GM12878 (cell line): Measurements from ENCODE around the gene TSPAN5. TPM values are rescaled to one million over a fixed set of nuclear protein-coding genes. Genes with fewer than 3 reads are reported as not detected.

Experiments
- ATAC-seq: fragments of 200-7000 bp; cut with Tn5 transposase; 3 replicates; pipeline ENCODE4 v1.9.1; 2020; ENCODE audit warnings: mild to moderate bottlenecking, moderate library complexity
- BruUV-seq: library from RNA; stranded (reverse); fragments of 400-500 nt; replicated peaks from 2 replicates; lab custom pipeline; 2021; lab: Mats Ljungman, UMichigan
- CTCF ChIA-PET: fragments of 300-600 bp; sonication (Branson Sonifier 250); formaldehyde crosslinking; extraction: SDS; loops from one replicate; lab custom pipeline; 2021; ENCODE audit warnings: inconsistent platforms; lab: Yijun Ruan, JAX
- POLR2A ChIA-PET: fragments of 350-600 bp; formaldehyde crosslinking; extraction: SDS; loops from one replicate; lab custom pipeline; 2021; ENCODE audit warnings: inconsistent platforms; lab: Charles Lee
- RAD21 ChIA-PET: fragments of 300-600 bp; sonication (Branson Sonifier 250); formaldehyde crosslinking; loops from one replicate; lab custom pipeline; 2023; ENCODE audit warnings: antibody characterized with exemption; ENCODE audit not compliant: unreplicated experiment; lab: Charles Lee
- SMC1A ChIA-PET: fragments of 300-600 bp; sonication (Branson Sonifier 250); formaldehyde crosslinking; loops from one replicate; lab custom pipeline; 2023; ENCODE audit not compliant: unreplicated experiment, uncharacterized antibody; lab: Charles Lee
- DNase-seq: peaks from one replicate; pipeline ENCODE4 v3.0.0-alpha.2; 2011; ENCODE audit warnings: low read depth, low spot score
- FAIRE-seq: peaks from 3 replicates; lab custom pipeline; 2011; peaks lifted over from hg19 to GRCh38; lab: Jason Lieb, UNC
- H2AFZ ChIP-seq: 2 replicates; pipeline ENCODE4 v1.6.0; 2011; ENCODE audit warnings: low read depth, low read length, control low read depth; ENCODE audit not compliant: control insufficient read depth
- H3K27ac ChIP-seq: 2 replicates; pipeline ENCODE4 v1.5.1; 2011; ENCODE audit warnings: control low read depth; ENCODE audit not compliant: control insufficient read depth, insufficient read depth
- H3K27me3 ChIP-seq, 2 experiments: replicated peaks in 1 of 2; 2 replicates each; pipeline versions ENCODE4 v1.6.0 to v1.6.1; 2011; ENCODE audit warnings: low read length in 1 of 2; ENCODE audit not compliant: control insufficient read depth in 2 of 2, insufficient read depth in 2 of 2
- H3K36me3 ChIP-seq, 2 experiments: 2 replicates each; pipeline ENCODE4 v1.5.1; 2011; ENCODE audit warnings: low read length in 1 of 2; ENCODE audit not compliant: control insufficient read depth in 2 of 2, insufficient read depth in 2 of 2
- H3K4me1 ChIP-seq: 2 replicates; pipeline ENCODE4 v1.6.1; 2011; ENCODE audit warnings: mild to moderate bottlenecking, low read length, moderate library complexity, mixed read lengths; ENCODE audit not compliant: control insufficient read depth, insufficient read depth
- H3K4me2 ChIP-seq: 2 replicates; pipeline ENCODE4 v1.6.0; 2011; ENCODE audit warnings: control low read depth; ENCODE audit not compliant: control insufficient read depth, insufficient read depth
- H3K4me3 ChIP-seq: fragments of 200-600 bp; sonication (generic); 2 replicates; pipeline ENCODE4 v1.5.1; 2016
- H3K79me2 ChIP-seq: 2 replicates; pipeline ENCODE4 v1.6.0; 2011; ENCODE audit warnings: low read length; ENCODE audit not compliant: control insufficient read depth, insufficient read depth
- H3K9ac ChIP-seq: 2 replicates; pipeline ENCODE4 v1.8.0; 2011; ENCODE audit warnings: low read length, control low read depth, mixed read lengths; ENCODE audit not compliant: control insufficient read depth, insufficient read depth
- H3K9me3 ChIP-seq: replicated peaks from 3 replicates; pipeline ENCODE4 v1.5.1; 2011; ENCODE audit warnings: mild to moderate bottlenecking, low read length; ENCODE audit not compliant: control insufficient read depth, insufficient read depth
- H4K20me1 ChIP-seq: 2 replicates; pipeline ENCODE4 v1.6.0; 2011; ENCODE audit not compliant: control insufficient read depth, insufficient read depth
- DPF2 ChIP-seq: fragments of 450-650 bp; IDR thresholded peaks from 2 replicates; pipeline ENCODE4 v1.6.1; 2017; ENCODE audit warnings: mild to moderate bottlenecking
- NR2F1 ChIP-seq: fragments of 450-650 bp; conservative IDR thresholded peaks from 2 replicates; pipeline ENCODE4 v1.6.1; 2017; ENCODE audit warnings: mild to moderate bottlenecking
- POU2F2 ChIP-seq: IDR thresholded peaks from 3 replicates; pipeline ENCODE4 v1.6.1; 2011; ENCODE audit warnings: low read depth, mild to moderate bottlenecking, low read length, borderline replicate concordance
- YY1 ChIP-seq: IDR thresholded peaks from 2 replicates; pipeline ENCODE4 v1.6.1; 2011; ENCODE audit warnings: low read depth, mild to moderate bottlenecking, low read length
- WGBS: methylation state at CpG from one replicate; pipeline ENCODE4 v1.1.6; 2016; ENCODE audit warnings: low lambda C conversion rate; ENCODE audit not compliant: insufficient replicate concordance, insufficient coverage; ENCODE audit errors: missing lambda C conversion rate; 5-methylcytosine and 5-hydroxymethylcytosine counted together
- in situ Hi-C: fragments of 300-500 bp; cut with MboI; formaldehyde crosslinking; loops from 9 replicates; pipeline ENCODE4 v1.14.3; 2018; ENCODE audit warnings: mixed read lengths
- intact Hi-C: fragments of 100-400 bp; cut with micrococcal nuclease; formaldehyde crosslinking; loops from one replicate; pipeline ENCODE4 v1.14.2; 2022; ENCODE audit not compliant: unreplicated experiment
- polyA plus RNA-seq, 11 experiments: library from polyadenylated mRNA; depleted of rRNA in 4 of 11; unstranded in 6 of 11; stranded (reverse) in 5 of 11; fragments of >200 nt; fragmentation: Nextera tagmentation in 4 of 11; fragmentation: Illumina TruSeq in 1 of 11; extraction: Ambion mirVana in 4 of 11; extraction: Trizol in 1 of 11; gene quantifications; 1 replicate in 1 of 11; 2 replicates in 10 of 11; pipeline versions ENCODE4 v1.2.1 to v1.2.3, GENCODE V29; 2011 to 2016; ENCODE audit warnings: inconsistent platforms in 2 of 11, missing spikeins in 2 of 11, low read depth in 1 of 11
- total RNA-seq, 4 experiments: library from RNA; depleted of rRNA in 3 of 4; stranded (reverse); fragments of >200 nt in 3 of 4; fragmentation: Illumina TruSeq in 1 of 4; extraction: Trizol in 1 of 4; gene quantifications; 2 replicates each; pipeline versions ENCODE4 v1.2.1 to v1.2.3, GENCODE V29; 2013 to 2021
- TF ChIP-seq, protein P1 (sequence below): fragments of 450-650 bp; IDR thresholded peaks from 2 replicates; pipeline ENCODE4 v1.6.1; 2016; ENCODE audit warnings: mild to moderate bottlenecking, moderate library complexity, borderline replicate concordance
- TF ChIP-seq, protein P2 (sequence below): fragments of 450-650 bp; IDR thresholded peaks from 2 replicates; pipeline ENCODE4 v1.6.1; 2016; ENCODE audit warnings: mild to moderate bottlenecking

The TSPAN5 gene
- total and polyA plus RNA-seq, 10 of the 15 experiments (the other 5 are each of a cell fraction or from before 2014, with no cell fraction given) = 0.09 to 8.2 (median 0.27) TPM

- TF ChIP-seq, protein P1, sequence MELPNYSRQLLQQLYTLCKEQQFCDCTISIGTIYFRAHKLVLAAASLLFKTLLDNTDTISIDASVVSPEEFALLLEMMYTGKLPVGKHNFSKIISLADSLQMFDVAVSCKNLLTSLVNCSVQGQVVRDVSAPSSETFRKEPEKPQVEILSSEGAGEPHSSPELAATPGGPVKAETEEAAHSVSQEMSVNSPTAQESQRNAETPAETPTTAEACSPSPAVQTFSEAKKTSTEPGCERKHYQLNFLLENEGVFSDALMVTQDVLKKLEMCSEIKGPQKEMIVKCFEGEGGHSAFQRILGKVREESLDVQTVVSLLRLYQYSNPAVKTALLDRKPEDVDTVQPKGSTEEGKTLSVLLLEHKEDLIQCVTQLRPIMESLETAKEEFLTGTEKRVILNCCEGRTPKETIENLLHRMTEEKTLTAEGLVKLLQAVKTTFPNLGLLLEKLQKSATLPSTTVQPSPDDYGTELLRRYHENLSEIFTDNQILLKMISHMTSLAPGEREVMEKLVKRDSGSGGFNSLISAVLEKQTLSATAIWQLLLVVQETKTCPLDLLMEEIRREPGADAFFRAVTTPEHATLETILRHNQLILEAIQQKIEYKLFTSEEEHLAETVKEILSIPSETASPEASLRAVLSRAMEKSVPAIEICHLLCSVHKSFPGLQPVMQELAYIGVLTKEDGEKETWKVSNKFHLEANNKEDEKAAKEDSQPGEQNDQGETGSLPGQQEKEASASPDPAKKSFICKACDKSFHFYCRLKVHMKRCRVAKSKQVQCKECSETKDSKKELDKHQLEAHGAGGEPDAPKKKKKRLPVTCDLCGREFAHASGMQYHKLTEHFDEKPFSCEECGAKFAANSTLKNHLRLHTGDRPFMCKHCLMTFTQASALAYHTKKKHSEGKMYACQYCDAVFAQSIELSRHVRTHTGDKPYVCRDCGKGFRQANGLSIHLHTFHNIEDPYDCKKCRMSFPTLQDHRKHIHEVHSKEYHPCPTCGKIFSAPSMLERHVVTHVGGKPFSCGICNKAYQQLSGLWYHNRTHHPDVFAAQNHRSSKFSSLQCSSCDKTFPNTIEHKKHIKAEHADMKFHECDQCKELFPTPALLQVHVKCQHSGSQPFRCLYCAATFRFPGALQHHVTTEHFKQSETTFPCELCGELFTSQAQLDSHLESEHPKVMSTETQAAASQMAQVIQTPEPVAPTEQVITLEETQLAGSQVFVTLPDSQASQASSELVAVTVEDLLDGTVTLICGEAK = no peak
These were observed 25.3 kb downstream of the TSPAN5 start (continued) for GRCh38 chr4:98633159-98633558.

- TF ChIP-seq YY1 = no peak
- TF ChIP-seq POU2F2 = no peak
- TF ChIP-seq, protein P2, sequence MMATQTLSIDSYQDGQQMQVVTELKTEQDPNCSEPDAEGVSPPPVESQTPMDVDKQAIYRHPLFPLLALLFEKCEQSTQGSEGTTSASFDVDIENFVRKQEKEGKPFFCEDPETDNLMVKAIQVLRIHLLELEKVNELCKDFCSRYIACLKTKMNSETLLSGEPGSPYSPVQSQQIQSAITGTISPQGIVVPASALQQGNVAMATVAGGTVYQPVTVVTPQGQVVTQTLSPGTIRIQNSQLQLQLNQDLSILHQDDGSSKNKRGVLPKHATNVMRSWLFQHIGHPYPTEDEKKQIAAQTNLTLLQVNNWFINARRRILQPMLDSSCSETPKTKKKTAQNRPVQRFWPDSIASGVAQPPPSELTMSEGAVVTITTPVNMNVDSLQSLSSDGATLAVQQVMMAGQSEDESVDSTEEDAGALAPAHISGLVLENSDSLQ = peak; percentile 53; the same call in 1 of the 2 replicates
- TF ChIP-seq NR2F1 = no peak
- TF ChIP-seq DPF2 = no peak
- ChIA-PET SMC1A (no interaction called here), POLR2A (no interaction called here), CTCF (no interaction called here), RAD21 (no interaction called here)
- in situ Hi-C loops = no loop called here
- BruUV-seq = no TSS peak
- ATAC-seq (peak; percentile 67), FAIRE-seq (no peak), DNase-seq (no peak)
- Histone ChIP-seq H3K9me3 (no peaks in the 10 kb centered on the region), H3K4me3 (no peak overlapping the region), H3K9ac (no peak overlapping the region), H4K20me1 (no peaks in the 10 kb centered on the region), H3K27me3 (no peaks in the 10 kb centered on the region), H3K36me3 (no peaks in the 10 kb centered on the region), H3K27ac (no peak overlapping the region), H3K4me2 (no peak overlapping the region), H3K79me2 (no peaks in the 10 kb centered on the region), H2AFZ (no peak overlapping the region), H3K4me1 (no peaks in the 10 kb centered on the region)
- 29% methylated on average over 4 of the region's 4 CpGs for WGBS
- intact Hi-C loops = no loop called here
These were observed 26.2 kb downstream of the TSPAN5 start for GRCh38 chr4:98632258-98632657.
